ENCODE measurements around the gene PLEKHG1. TPM values are rescaled to one million over a fixed set of nuclear protein-coding genes. Genes with fewer than 3 reads are reported as not detected.

PLEKHG1 gene
- polyA plus RNA-seq, 1 donor (not counting 4 experiments of a cell fraction or from before 2014, with no cell fraction given), result 3.8 TPM

DNA sequence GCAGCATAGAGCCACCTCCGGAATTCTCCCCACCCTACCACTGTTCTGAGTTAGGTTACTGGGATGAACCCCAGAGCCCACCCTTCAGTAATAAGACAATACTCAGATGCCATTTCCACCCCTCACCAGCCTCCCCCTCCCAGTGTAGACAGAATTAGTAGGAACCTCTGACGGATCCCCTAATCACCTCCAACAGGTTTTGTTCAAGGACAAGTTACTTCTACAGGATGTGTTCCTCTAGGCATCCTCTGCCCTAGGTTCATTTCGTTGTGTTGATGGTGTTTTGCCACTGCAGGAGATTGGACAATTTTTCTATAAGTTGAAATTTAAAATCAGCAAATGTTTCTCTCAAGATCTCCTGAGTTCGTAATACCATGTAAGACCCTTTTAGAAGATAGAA, 22.8 kb downstream of the PLEKHG1 start:
- Histone ChIP-seq H3K9me3 (ENCODE audit: control insufficient read depth, low read depth, low read length) (no peaks in the 10 kb centered on the region), H4K20me1 (ENCODE audit: control insufficient read depth, extremely low read depth, insufficient read depth, low read length) (no peaks in the 10 kb centered on the region), H3K27ac (ENCODE audit: control insufficient read depth, insufficient read depth, low read length) (no peak overlapping the region), H3K9me1 (ENCODE audit: control insufficient read depth, extremely low read depth, insufficient read depth, low read length) (no peaks in the 10 kb centered on the region), H3K9ac (ENCODE audit: control insufficient read depth, extremely low read depth, insufficient read depth, low read length) (no peak overlapping the region), H3K79me2 (ENCODE audit: control insufficient read depth, insufficient read depth, low read length) (no peaks in the 10 kb centered on the region), H3K27me3 (ENCODE audit: control insufficient read depth, extremely low read depth, insufficient read depth, low read length) (no peaks in the 10 kb centered on the region), H3K36me3 (ENCODE audit: control insufficient read depth in 2 of 2, extremely low read depth in 1 of 2, insufficient read depth in 2 of 2, low read length in 2 of 2) (no peaks in the 10 kb centered on the region), H3K4me3 (ENCODE audit: control insufficient read depth in 2 of 3, extremely low read depth in 1 of 3, insufficient read depth in 2 of 3, low read depth in 1 of 3, low read length in 3 of 3) (no peak overlapping the region), H3K4me1 (ENCODE audit: control insufficient read depth, extremely low read depth, insufficient read depth, low read length) (no peaks in the 10 kb centered on the region), H2AFZ (ENCODE audit: control insufficient read depth, low read length) (no peak overlapping the region), H3K4me2 (ENCODE audit: control insufficient read depth, extremely low read depth, insufficient read depth, low read depth, low read length) (no peak overlapping the region)
- TF ChIP-seq CTCF (optimal IDR thresholded peaks at IDR 0.05 in 1 of 3, IDR thresholded peaks at IDR 0.05 in 1 of 3, conservative IDR thresholded peaks at IDR 0.05 in 1 of 3; ENCODE audit: extremely low read depth in 1 of 3, insufficient read depth in 2 of 3, low read length in 3 of 3) (no peak), EZH2 (IDR thresholded peaks at IDR 0.05; ENCODE audit: low read length) (no peak)
- FAIRE-seq (no peak), DNase-seq (ENCODE audit: low read depth, low spot score) (no peak)
- dilution Hi-C loops (cut with MboI; ENCODE audit: extremely low pct_ligation_motif_present, low sequenced_read_pairs), result no loop called here

GRCh38 chr6:150622941-150623874, 23.5 kb downstream of the PLEKHG1 start:
- Histone ChIP-seq H3K4me2 (ENCODE audit: control insufficient read depth, extremely low read depth, insufficient read depth, low read depth, low read length) (no peak overlapping the region), H3K79me2 (ENCODE audit: control insufficient read depth, insufficient read depth, low read length) (no peaks in the 10 kb centered on the region), H3K27ac (ENCODE audit: control insufficient read depth, insufficient read depth, low read length) (no peak overlapping the region), H4K20me1 (ENCODE audit: control insufficient read depth, extremely low read depth, insufficient read depth, low read length) (no peaks in the 10 kb centered on the region), H3K9me3 (ENCODE audit: control insufficient read depth, low read depth, low read length) (no peaks in the 10 kb centered on the region), H2AFZ (ENCODE audit: control insufficient read depth, low read length) (no peak overlapping the region), H3K27me3 (ENCODE audit: control insufficient read depth, extremely low read depth, insufficient read depth, low read length) (no peaks in the 10 kb centered on the region), H3K9ac (ENCODE audit: control insufficient read depth, extremely low read depth, insufficient read depth, low read length) (no peak overlapping the region), H3K9me1 (ENCODE audit: control insufficient read depth, extremely low read depth, insufficient read depth, low read length) (no peaks in the 10 kb centered on the region), H3K4me1 (ENCODE audit: control insufficient read depth, extremely low read depth, insufficient read depth, low read length) (no peaks in the 10 kb centered on the region), H3K36me3 (ENCODE audit: control insufficient read depth in 2 of 2, extremely low read depth in 1 of 2, insufficient read depth in 2 of 2, low read length in 2 of 2) (no peaks in the 10 kb centered on the region), H3K4me3 (ENCODE audit: control insufficient read depth in 2 of 3, extremely low read depth in 1 of 3, insufficient read depth in 2 of 3, low read depth in 1 of 3, low read length in 3 of 3) (no peak overlapping the region)
- FAIRE-seq (no peak), DNase-seq (ENCODE audit: low read depth, low spot score) (no peak)
- dilution Hi-C loops (cut with MboI; ENCODE audit: extremely low pct_ligation_motif_present, low sequenced_read_pairs), result no loop called here
- TF ChIP-seq CTCF (optimal IDR thresholded peaks at IDR 0.05 in 1 of 3, IDR thresholded peaks at IDR 0.05 in 1 of 3, conservative IDR thresholded peaks at IDR 0.05 in 1 of 3; ENCODE audit: extremely low read depth in 1 of 3, insufficient read depth in 2 of 3, low read length in 3 of 3) (no peak), EZH2 (IDR thresholded peaks at IDR 0.05; ENCODE audit: low read length) (no peak)

All from keratinocyte (primary cell).